Measurements from ENCODE around the gene LCN15. TPM values are rescaled to one million over a fixed set of nuclear protein-coding genes. Genes with fewer than 3 reads are reported as not detected.
"Not testable (repeated sequence)": the region's sequence is repeated elsewhere in the genome, so short reads cannot be mapped to it uniquely, and the experiment has no call there.

Gene LCN15
- total and polyA plus RNA-seq, 8 donors: not detected

DNA sequence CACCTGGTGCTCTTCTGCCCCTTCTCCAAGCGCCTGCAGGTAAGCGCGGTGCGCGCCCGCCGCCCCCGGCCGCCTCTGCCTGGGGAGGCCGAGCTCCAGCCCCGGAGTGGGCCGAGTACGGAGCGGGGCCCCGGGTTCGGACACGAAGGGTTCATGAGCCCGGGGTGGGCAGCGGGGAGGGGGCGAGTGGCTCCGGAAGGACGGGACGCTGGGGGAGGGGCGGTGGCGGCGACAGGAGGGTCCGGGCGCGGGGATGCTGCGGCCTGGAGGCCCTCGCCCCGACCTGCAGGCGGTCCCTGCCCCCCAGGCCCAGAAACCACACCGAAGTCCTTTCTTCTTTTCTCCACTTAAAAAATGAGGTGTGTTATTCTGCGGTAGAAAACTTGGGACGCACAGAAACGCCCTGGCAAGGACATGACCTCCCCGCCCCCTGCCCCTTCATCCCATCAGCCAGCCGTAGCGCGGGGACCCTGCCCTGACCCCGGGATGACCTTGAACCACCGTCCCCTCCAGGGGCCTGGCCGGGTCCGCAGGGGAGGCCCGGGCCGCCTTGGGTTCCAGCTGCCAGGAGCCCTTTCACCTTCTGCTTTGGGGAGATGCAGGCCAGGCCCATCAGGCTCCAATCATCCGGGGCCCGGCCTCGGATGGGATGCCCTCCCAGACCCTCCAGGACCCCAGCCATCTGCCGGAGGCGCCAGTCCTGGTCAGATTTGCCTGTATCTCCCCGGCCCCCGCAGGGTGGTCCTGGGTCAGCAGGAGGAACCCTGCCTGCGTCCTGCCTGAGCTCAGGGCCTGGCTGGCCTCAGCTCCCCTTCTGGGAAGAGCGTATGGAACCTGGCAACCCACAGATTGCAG, 51.4 kb downstream of the LCN15 start:
- H3K27ac ChIP-seq: peak overlapping the region in 4 of 5 donors; percentile 10 to 73 (median 44)
- H3K4me1 ChIP-seq: peaks cover 11 to 36% (median 21%) of the 10 kb centered on the region in 4 donors
- WGBS, 5 donors: 8 to 11% (median 10%) methylated on average over 19 to 56 of the region's 56 CpGs
- intact Hi-C loops (cut with DNase I; ENCODE audit: low total_unique reads): no loop called here
- peak overlapping the region; percentile 44 to 54 (median 52) for H3K4me3 ChIP-seq
- DNase-seq: peak in 1 of 2 donors; percentile 31
- no peak for TF ChIP-seq POLR2AphosphoS5 (IDR thresholded peaks at IDR 0.05)
- no peak for TF ChIP-seq EP300 (IDR thresholded peaks at IDR 0.05)
- TF ChIP-seq POLR2A (IDR thresholded peaks at IDR 0.05): no peak
- no peak for TF ChIP-seq CTCF (IDR thresholded peaks at IDR 0.05)
- H3K9me3 ChIP-seq: no peaks in the 10 kb centered on the region
- peaks cover 6 to 60% (median 35%) of the 10 kb centered on the region in 3 donors for H3K27me3 ChIP-seq
- H3K36me3 ChIP-seq: no peaks in the 10 kb centered on the region

GRCh38 chr9:136711751-136712689, 52.3 kb downstream of the LCN15 start, which contains the start of gene DIPK1B:
Gene DIPK1B (plus strand): TSS chr9:136712572. CDS start chr9:136712666, 94 bp downstream.
- peak within 1 kb of the TSS in 4 of 5 donors; percentile 10 to 73 (median 44) for H3K27ac ChIP-seq
- no peaks in the 10 kb centered on the region for H3K9me3 ChIP-seq
- peaks cover 11 to 36% (median 21%) of the 10 kb centered on the region in 4 donors for H3K4me1 ChIP-seq
- DNase-seq: peak in 1 of 2 donors; percentile 81
- intact Hi-C loops (cut with DNase I; ENCODE audit: low total_unique reads): no loop called here
- no peaks in the 10 kb centered on the region for H3K36me3 ChIP-seq
- no peak for TF ChIP-seq POLR2A (IDR thresholded peaks at IDR 0.05)
- TF ChIP-seq CTCF (IDR thresholded peaks at IDR 0.05): no peak
- TF ChIP-seq EP300 (IDR thresholded peaks at IDR 0.05): no peak
- no peak for TF ChIP-seq POLR2AphosphoS5 (IDR thresholded peaks at IDR 0.05)
- peak within 1 kb of the TSS; percentile 44 to 54 (median 52) for H3K4me3 ChIP-seq
- 2 to 9% (median 3%) methylated on average over 15 to 113 of the region's 119 CpGs for WGBS, 5 donors
- peaks cover 6 to 60% (median 35%) of the 10 kb centered on the region in 3 donors for H3K27me3 ChIP-seq

- Histone ChIP-seq H3K27me3 (peaks cover 6 to 55% (median 35%) of the 10 kb centered on the region in 3 donors), H3K27ac (peak overlapping the region in 1 of 5 donors; percentile 56), H3K4me1 (peaks cover 11 to 36% (median 21%) of the 10 kb centered on the region in 4 donors)
- H3K9me3 ChIP-seq; intact Hi-C loops (cut with DNase I; ENCODE audit: low total_unique reads); DNase-seq; H3K4me3 ChIP-seq; H3K36me3 ChIP-seq: not testable (repeated sequence)
- 29 to 35% (median 33%) methylated on average over 4 of the region's 4 CpGs for WGBS, 5 donors
Measured at GRCh38 chr9:136711219-136711648, 53.1 kb downstream of the LCN15 start.

DNA sequence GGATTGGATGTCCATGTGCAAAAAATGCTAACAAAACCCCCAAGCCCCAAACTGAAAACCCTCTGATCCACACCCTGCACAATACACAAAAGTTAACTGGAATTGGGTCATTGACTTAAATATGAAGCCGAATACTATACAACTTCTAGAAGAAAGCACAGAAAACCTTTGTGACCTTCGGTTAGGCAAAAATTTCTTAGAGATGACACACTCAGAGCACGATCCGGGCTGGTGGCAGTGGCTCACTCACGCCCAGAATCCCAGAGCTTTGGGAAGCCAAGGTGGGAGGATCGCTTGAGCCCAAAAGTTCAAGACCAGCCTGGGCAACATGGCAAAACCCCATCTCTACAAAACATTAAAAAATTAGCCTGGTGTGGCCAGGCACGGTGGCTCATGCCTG, 53.8 kb downstream of the LCN15 start:
- no peak overlapping the region for H3K27ac ChIP-seq
- H3K27me3 ChIP-seq: peaks cover 6 to 51% (median 35%) of the 10 kb centered on the region in 3 donors
- H3K4me3 ChIP-seq: no peak overlapping the region
- H3K4me1 ChIP-seq: peaks cover 11 to 36% (median 21%) of the 10 kb centered on the region in 4 donors
- no peak for DNase-seq
- H3K9me3 ChIP-seq: no peaks in the 10 kb centered on the region
- TF ChIP-seq CTCF (IDR thresholded peaks at IDR 0.05): no peak
- no peak for TF ChIP-seq POLR2AphosphoS5 (IDR thresholded peaks at IDR 0.05)
- TF ChIP-seq POLR2A (IDR thresholded peaks at IDR 0.05): no peak
- TF ChIP-seq EP300 (IDR thresholded peaks at IDR 0.05): no peak
- intact Hi-C loops (cut with DNase I; ENCODE audit: low total_unique reads): no loop called here
- no peaks in the 10 kb centered on the region for H3K36me3 ChIP-seq
- 86 to 90% (median 87%) methylated on average over 7 of the region's 7 CpGs for WGBS, 5 donors

Small RNA genes within 50 kb of the gene (small RNA-seq; reads per million reads assigned to genes)
- gene AL355987.2: 0 reads per million in 4 donors
- 0 reads per million in 4 donors for gene ATP6V1G1P3
- 0 reads per million in 4 donors for gene MIR6722

Other genes starting within 250 kb of the LCN15 start
- gene NOTCH1, start 218.5 kb downstream of the LCN15 start, total RNA-seq: 100 to 1,000 TPM in 1 of 5 donors, 10 to 100 TPM in 4; 18.4 to 338 (median 62.5) TPM
- gene NOTCH1, start 218.5 kb downstream of the LCN15 start, polyA plus RNA-seq: 1 to 10 TPM; 1.4 to 7.9 (median 2.3) TPM
- 1,000 to 10,000 TPM in 1 of 5 donors, 10 to 100 TPM in 4; 20.9 to 1,085 (median 42.0) TPM for gene EGFL7, start 101.6 kb downstream of the LCN15 start, total RNA-seq
- 100 to 1,000 TPM in 1 of 3 donors, 10 to 100 TPM in 2; 44.8 to 113 (median 79.2) TPM for gene EGFL7, start 101.6 kb downstream of the LCN15 start, polyA plus RNA-seq
- 100 to 1,000 TPM in 2 of 5 donors, 10 to 100 TPM in 3; 49.6 to 135 (median 68.8) TPM for gene AGPAT2, start 77.1 kb downstream of the LCN15 start, total RNA-seq
- 10 to 100 TPM; 32.7 to 88.7 (median 75.1) TPM for gene AGPAT2, start 77.1 kb downstream of the LCN15 start, polyA plus RNA-seq
- 10 to 100 TPM in 1 of 5 donors, 1 to 10 TPM in 2, under 1 TPM in 1, not detected in 1; 0.45 to 10.4 (median 5.8) TPM for gene DIPK1B, start 51.9 kb downstream of the LCN15 start, total RNA-seq
- gene DIPK1B, start 51.9 kb downstream of the LCN15 start, polyA plus RNA-seq: 1 to 10 TPM; 1.6 to 4.7 (median 4.0) TPM
- 10 to 100 TPM in 1 of 5 donors, 1 to 10 TPM in 3, under 1 TPM in 1; 0.58 to 25.5 (median 4.9) TPM for gene LCN10, start 21.6 kb downstream of the LCN15 start, total RNA-seq
- gene LCN10, start 21.6 kb downstream of the LCN15 start, polyA plus RNA-seq: 10 to 100 TPM in 2 of 3 donors, 1 to 10 TPM in 1; 7.7 to 18.4 (median 10.2) TPM
- gene LCN6, start 16.0 kb downstream of the LCN15 start, total RNA-seq: 10 to 100 TPM in 2 of 5 donors, 1 to 10 TPM in 1, not detected in 2; 7.0 to 31.2 (median 12.5) TPM
- 10 to 100 TPM; 18.8 to 23.2 (median 19.5) TPM for gene LCN6, start 16.0 kb downstream of the LCN15 start, polyA plus RNA-seq
- not detected for gene LCN8, start 6.3 kb downstream of the LCN15 start, total RNA-seq
- gene LCN8, start 6.3 kb downstream of the LCN15 start, polyA plus RNA-seq: not detected
- 100 to 1,000 TPM in 1 of 5 donors, 10 to 100 TPM in 4; 11.1 to 152 (median 64.5) TPM for gene TMEM141, start 26.8 kb upstream of the LCN15 start, total RNA-seq
- gene TMEM141, start 26.8 kb upstream of the LCN15 start, polyA plus RNA-seq: 100 to 1,000 TPM; 139 to 219 (median 195) TPM
- gene CCDC183, start 31.8 kb upstream of the LCN15 start, total RNA-seq: 10 to 100 TPM in 1 of 5 donors, 1 to 10 TPM in 4; 1.2 to 53.0 (median 6.2) TPM
- gene CCDC183, start 31.8 kb upstream of the LCN15 start, polyA plus RNA-seq: 1 to 10 TPM; 1.9 to 5.8 (median 3.5) TPM
- 100 to 1,000 TPM in 1 of 5 donors, 10 to 100 TPM in 4; 47.4 to 615 (median 65.1) TPM for gene RABL6, start 43.4 kb upstream of the LCN15 start, total RNA-seq
- 10 to 100 TPM; 54.2 to 82.1 (median 56.0) TPM for gene RABL6, start 43.4 kb upstream of the LCN15 start, polyA plus RNA-seq
- 10 to 100 TPM in 2 of 5 donors, 1 to 10 TPM in 3; 1.4 to 37.4 (median 9.3) TPM for gene AJM1, start 78.0 kb upstream of the LCN15 start, total RNA-seq
- gene AJM1, start 78.0 kb upstream of the LCN15 start, polyA plus RNA-seq: 1 to 10 TPM in 2 of 3 donors, under 1 TPM in 1; 0.46 to 3.3 (median 1.5) TPM
- gene PHPT1, start 84.9 kb upstream of the LCN15 start, total RNA-seq: 10 to 100 TPM; 31.5 to 45.5 (median 38.8) TPM
- 100 to 1,000 TPM; 151 to 168 (median 156) TPM for gene PHPT1, start 84.9 kb upstream of the LCN15 start, polyA plus RNA-seq
- gene MAMDC4, start 87.8 kb upstream of the LCN15 start, total RNA-seq: 100 to 1,000 TPM in 1 of 5 donors, 1 to 10 TPM in 4; 1.8 to 317 (median 5.8) TPM
- 10 to 100 TPM in 1 of 3 donors, 1 to 10 TPM in 2; 1.1 to 11.2 (median 3.1) TPM for gene MAMDC4, start 87.8 kb upstream of the LCN15 start, polyA plus RNA-seq
- 100 to 1,000 TPM; 132 to 229 (median 208) TPM for gene EDF1, start 101.8 kb upstream of the LCN15 start, total RNA-seq
- 100 to 1,000 TPM; 572 to 798 (median 789) TPM for gene EDF1, start 101.8 kb upstream of the LCN15 start, polyA plus RNA-seq
- 100 to 1,000 TPM in 1 of 5 donors, 10 to 100 TPM in 2, 1 to 10 TPM in 2; 5.5 to 248 (median 12.8) TPM for gene TRAF2, start 122.0 kb upstream of the LCN15 start, total RNA-seq
- 10 to 100 TPM; 10.0 to 12.1 (median 11.3) TPM for gene TRAF2, start 122.0 kb upstream of the LCN15 start, polyA plus RNA-seq
- 100 to 1,000 TPM in 4 of 5 donors, 10 to 100 TPM in 1; 47.7 to 435 (median 174) TPM for gene FBXW5, start 180.2 kb upstream of the LCN15 start, total RNA-seq
- 100 to 1,000 TPM in 2 of 3 donors, 10 to 100 TPM in 1; 91.0 to 109 (median 102) TPM for gene FBXW5, start 180.2 kb upstream of the LCN15 start, polyA plus RNA-seq
- gene C8G, start 180.7 kb upstream of the LCN15 start, total RNA-seq: not detected
- 1 to 10 TPM in 2 of 3 donors, not detected in 1; 2.3 to 5.5 TPM for gene C8G, start 180.7 kb upstream of the LCN15 start, polyA plus RNA-seq
- 1 to 10 TPM in 1 of 5 donors, under 1 TPM in 1, not detected in 3; 0.73 to 2.2 TPM for gene LCN12, start 187.8 kb upstream of the LCN15 start, total RNA-seq
- 1 to 10 TPM; 2.3 to 6.3 (median 3.1) TPM for gene LCN12, start 187.8 kb upstream of the LCN15 start, polyA plus RNA-seq
- gene PTGDS, start 213.0 kb upstream of the LCN15 start, total RNA-seq: 10 to 100 TPM in 4 of 5 donors, 1 to 10 TPM in 1; 2.3 to 34.9 (median 30.4) TPM
- gene PTGDS, start 213.0 kb upstream of the LCN15 start, polyA plus RNA-seq: 10 to 100 TPM; 18.6 to 64.4 (median 37.3) TPM
- not detected for gene LCNL1, start 218.5 kb upstream of the LCN15 start, total RNA-seq
- gene LCNL1, start 218.5 kb upstream of the LCN15 start, polyA plus RNA-seq: under 1 TPM in 2 of 3 donors, not detected in 1; 0.19 to 0.25 TPM
- 10 to 100 TPM; 11.9 to 93.6 (median 45.2) TPM for gene PAXX, start 227.9 kb upstream of the LCN15 start, total RNA-seq
- 100 to 1,000 TPM; 158 to 206 (median 178) TPM for gene PAXX, start 227.9 kb upstream of the LCN15 start, polyA plus RNA-seq
- 1 to 10 TPM in 1 of 5 donors, not detected in 4; 3.3 TPM for gene CLIC3, start 232.1 kb upstream of the LCN15 start, total RNA-seq
- gene CLIC3, start 232.1 kb upstream of the LCN15 start, polyA plus RNA-seq: 10 to 100 TPM in 2 of 3 donors, 1 to 10 TPM in 1; 4.3 to 70.9 (median 15.2) TPM

All from stomach (tissue), 9 donors.